ENCODE measurements around the gene TMEM131L.

DNA sequence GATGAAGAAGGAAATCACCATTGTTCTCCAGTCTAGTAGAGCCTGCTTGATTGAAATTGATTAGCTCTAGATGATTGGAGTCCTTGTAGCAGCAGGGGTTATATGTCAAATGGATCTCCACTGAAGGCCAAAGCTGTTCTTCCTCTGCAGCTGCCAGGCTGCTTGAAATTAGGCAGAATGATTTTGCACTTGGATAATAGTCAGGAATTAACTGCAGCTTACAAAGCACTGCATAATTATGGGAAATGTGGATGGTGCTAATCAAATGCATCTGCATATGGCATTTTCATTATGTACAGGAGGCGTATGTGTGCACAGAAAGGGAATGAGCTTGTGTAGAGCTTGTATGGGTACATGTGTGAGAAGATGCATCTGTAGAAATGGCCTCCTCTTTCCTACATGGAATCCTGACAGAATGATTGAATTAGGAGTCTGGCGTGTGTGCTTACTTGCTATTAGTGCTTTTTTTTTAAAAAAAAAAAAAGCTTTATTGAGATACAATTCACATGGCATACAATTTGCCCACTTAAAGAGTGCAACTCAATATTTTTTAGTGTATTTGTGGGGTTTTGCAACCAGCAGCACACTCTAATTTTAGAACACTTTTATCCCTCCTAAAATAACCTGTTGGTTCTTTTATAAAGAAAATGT is 65.9 kb downstream of the TMEM131L start:
- TF ChIP-seq CTCF (IDR thresholded peaks at IDR 0.05) (no peak), EP300 (IDR thresholded peaks at IDR 0.05) (no peak), POLR2A (IDR thresholded peaks at IDR 0.05) (no peak)
